ENCODE data around the gene ELOA. TPM values are rescaled to one million over a fixed set of nuclear protein-coding genes. Genes with fewer than 3 reads are reported as not detected.

The ELOA gene
- total and polyA plus RNA-seq, 9 of the 15 experiments (the other 6 are each of a cell fraction or from before 2014, with no cell fraction given) = 31.9 to 98.6 (median 61.3) TPM

GRCh38 chr1:23809751-23810171, 66.5 kb downstream of the ELOA start (continued):
- TF ChIP-seq KDM5B (IDR thresholded peaks at IDR 0.05; ENCODE audit: insufficient replicate concordance, low read depth, low read length) (no peak), ZNF511 (CRISPR knock-in tag; IDR thresholded peaks at IDR 0.05) (no peak), RAD51 (IDR thresholded peaks at IDR 0.05; ENCODE audit: borderline replicate concordance, low read depth) (peak; percentile 62; the same call in 1 of the 2 replicates), USF2 (CRISPR knock-in tag; IDR thresholded peaks at IDR 0.05) (peak; percentile 52; the same call in 1 of the 2 replicates), ZNF282 (CRISPR knock-in tag; IDR thresholded peaks at IDR 0.05) (no peak), ILF3 (IDR thresholded peaks at IDR 0.05; ENCODE audit: borderline replicate concordance) (no peak), HOXB6 (CRISPR knock-in tag; IDR thresholded peaks at IDR 0.05; ENCODE audit: borderline replicate concordance) (no peak), ZNF395 (CRISPR knock-in tag; IDR thresholded peaks at IDR 0.05) (no peak), CHAMP1 (IDR thresholded peaks at IDR 0.05) (no peak), NONO (IDR thresholded peaks at IDR 0.05; ENCODE audit: low read depth in 2 of 2, low read length in 1 of 2) (no peak), NFRKB (IDR thresholded peaks at IDR 0.05; ENCODE audit: low read depth) (no peak), ETS1 (conservative IDR thresholded peaks at IDR 0.05; ENCODE audit: control insufficient read depth, low read depth, low read length) (no peak), GATAD2A (IDR thresholded peaks at IDR 0.05) (no peak), MYBL2 (IDR thresholded peaks at IDR 0.05; ENCODE audit: low read depth) (no peak), MYBL2 (CRISPR knock-in tag; IDR thresholded peaks at IDR 0.05; ENCODE audit: borderline replicate concordance) (no peak), ATF7 (IDR thresholded peaks at IDR 0.05) (peak; percentile 95), U2AF2 (optimal IDR thresholded peaks at IDR 0.05; ENCODE audit: low read depth, low read length) (no peak), ZNF699 (CRISPR knock-in tag; IDR thresholded peaks at IDR 0.05; ENCODE audit: insufficient replicate concordance) (no peak), FOXA1 (IDR thresholded peaks at IDR 0.05; ENCODE audit: borderline replicate concordance) (no peak)

Measured in K562 (cell line).